ENCODE results near the gene IRAG1. TPM values are rescaled to one million over a fixed set of nuclear protein-coding genes. Genes with fewer than 3 reads are reported as not detected.
"Not testable (repeated sequence)": the region's sequence is repeated elsewhere in the genome, so short reads cannot be mapped to it uniquely, and the experiment has no call there.

IRAG1 gene
- total RNA-seq, 2 experiments from 2014 or later: not detected

GRCh38 chr11:10696468-10697322 is 3.1 kb upstream of the IRAG1 start:
- peaks cover 2% of the 10 kb centered on the region for H3K27me3 Mint-ChIP-seq
- H3K36me3 Mint-ChIP-seq (ENCODE audit: low read depth): no peaks in the 10 kb centered on the region
- H3K4me1 Mint-ChIP-seq: no peaks in the 10 kb centered on the region
- no peak overlapping the region for H3K4me3 Mint-ChIP-seq
- CTCF ChIA-PET: interaction anchor here (0.9 to 1.3 kb wide), 2 partner anchors 9 to 18 kb away, joined by 3 to 4 read pairs; no protein-coding TSS in a partner anchor
- H3K9me3 Mint-ChIP-seq: peaks cover 2% of the 10 kb centered on the region
- POLR2A ChIA-PET: no interaction called here
- no peak for DNase-seq
- no peak overlapping the region for H3K27ac Mint-ChIP-seq

- POLR2A ChIA-PET: no interaction called here
- no peak overlapping the region for H3K4me3 Mint-ChIP-seq
- peaks cover 2% of the 10 kb centered on the region for H3K9me3 Mint-ChIP-seq
- no peaks in the 10 kb centered on the region for H3K4me1 Mint-ChIP-seq
- no peak overlapping the region for H3K27ac Mint-ChIP-seq
- CTCF ChIA-PET: no interaction called here
- H3K27me3 Mint-ChIP-seq: peaks cover 2% of the 10 kb centered on the region
- no peaks in the 10 kb centered on the region for H3K36me3 Mint-ChIP-seq (ENCODE audit: low read depth)
- no peak for DNase-seq
Observed at GRCh38 chr11:10695833-10696232, 2.3 kb upstream of the IRAG1 start.

DNA sequence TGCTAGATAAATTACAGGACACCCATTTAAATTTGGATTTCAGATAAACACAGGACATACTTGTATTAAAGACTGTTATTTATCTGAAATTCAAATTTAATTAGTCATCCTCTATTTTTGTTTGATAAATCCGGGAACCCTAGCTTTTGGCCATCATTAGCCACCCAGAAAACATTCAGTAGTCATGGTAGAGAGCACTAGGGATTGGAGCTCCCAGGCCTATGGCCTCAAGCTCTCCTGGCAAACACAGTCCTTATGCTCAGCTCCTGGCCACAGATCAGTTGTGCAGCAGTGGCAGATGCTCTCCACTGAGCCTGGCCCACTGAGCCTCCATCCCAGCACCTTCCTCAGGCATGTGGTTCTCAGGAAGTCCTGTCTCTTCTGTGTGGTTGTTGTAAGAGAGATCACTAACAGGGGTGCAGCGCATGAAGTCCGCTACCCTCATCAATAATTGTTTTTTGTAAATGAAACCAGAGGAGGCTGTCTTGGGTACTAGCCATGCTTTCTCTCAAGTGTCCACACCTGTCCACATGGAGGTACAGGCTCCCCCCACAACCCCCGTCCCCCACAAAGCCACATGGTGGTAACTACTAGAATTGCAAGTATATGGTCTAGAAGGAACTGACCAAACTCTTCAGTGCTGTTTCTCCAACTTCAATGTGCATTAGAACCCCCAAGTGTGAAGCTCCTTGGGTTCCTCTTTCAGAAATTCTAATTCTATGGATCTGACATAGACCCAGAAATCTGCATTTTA is 1.1 kb upstream of the IRAG1 start:
- ChIA-PET CTCF (interaction anchor here (0.6 to 0.7 kb wide), 2 partner anchors 12 to 30 kb away, joined by 3 read pairs; no protein-coding TSS in a partner anchor), POLR2A (no interaction called here)
- Mint-ChIP-seq H3K9me3 (peaks cover 2% of the 10 kb centered on the region), H3K4me3 (no peak overlapping the region), H3K27me3 (peaks cover 2% of the 10 kb centered on the region), H3K36me3 (ENCODE audit: low read depth) (no peaks in the 10 kb centered on the region), H3K27ac (no peak overlapping the region), H3K4me1 (no peaks in the 10 kb centered on the region)
- DNase-seq: no peak

GRCh38 chr11:10692531-10693115 is 932 bp downstream of the IRAG1 start:
- no peak for DNase-seq
- no peaks in the 10 kb centered on the region for H3K4me1 Mint-ChIP-seq
- H3K9me3 Mint-ChIP-seq: no peaks in the 10 kb centered on the region
- H3K4me3 Mint-ChIP-seq: no peak overlapping the region
- CTCF ChIA-PET: interaction anchor here (1.5 to 1.8 kb wide), 2 partner anchors 14 to 31 kb away, joined by 3 to 5 read pairs; no protein-coding TSS in a partner anchor
- POLR2A ChIA-PET: no interaction called here
- H3K27me3 Mint-ChIP-seq: no peaks in the 10 kb centered on the region
- no peaks in the 10 kb centered on the region for H3K36me3 Mint-ChIP-seq (ENCODE audit: low read depth)
- no peak overlapping the region for H3K27ac Mint-ChIP-seq

- no peak for DNase-seq
- H3K27ac Mint-ChIP-seq: no peak overlapping the region
- ChIA-PET POLR2A (no interaction called here), CTCF (interaction anchor here (0.6 kb wide), 1 partner anchor 56 kb away, joined by 3 read pairs; no protein-coding TSS in a partner anchor)
- H3K9me3 Mint-ChIP-seq: no peaks in the 10 kb centered on the region
- H3K4me3 Mint-ChIP-seq: no peak overlapping the region
- H3K36me3 Mint-ChIP-seq (ENCODE audit: low read depth): no peaks in the 10 kb centered on the region
- peaks cover 4% of the 10 kb centered on the region for H3K27me3 Mint-ChIP-seq
- no peaks in the 10 kb centered on the region for H3K4me1 Mint-ChIP-seq
Observed at GRCh38 chr11:10688401-10688800, 5.2 kb downstream of the IRAG1 start.

DNA sequence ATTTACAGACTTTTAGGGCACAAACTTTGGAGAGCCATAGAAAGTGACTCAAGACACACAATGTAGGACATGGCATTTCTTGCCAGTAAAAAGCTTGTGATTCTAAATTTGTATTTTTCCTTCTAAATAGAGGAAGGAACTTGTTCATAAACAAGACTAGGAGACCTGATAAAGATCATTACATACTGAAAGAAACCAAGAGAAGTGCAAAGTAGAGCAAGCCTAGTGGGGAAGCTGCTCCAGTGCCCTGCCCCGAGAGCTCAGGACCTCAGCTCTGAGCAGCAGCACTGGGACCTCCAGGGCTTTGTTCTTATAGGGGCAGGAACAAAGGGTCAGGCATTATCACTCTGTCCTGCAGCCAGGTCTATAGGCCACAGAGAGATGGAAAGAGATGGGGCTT is 7.2 kb downstream of the IRAG1 start:
- H3K27ac Mint-ChIP-seq: no peak overlapping the region
- ChIA-PET CTCF (no interaction called here), POLR2A (no interaction called here)
- H3K36me3 Mint-ChIP-seq (ENCODE audit: low read depth): no peaks in the 10 kb centered on the region
- H3K27me3 Mint-ChIP-seq: peaks cover 4% of the 10 kb centered on the region
- no peaks in the 10 kb centered on the region for H3K9me3 Mint-ChIP-seq
- no peak overlapping the region for H3K4me3 Mint-ChIP-seq
- no peaks in the 10 kb centered on the region for H3K4me1 Mint-ChIP-seq
- no peak for DNase-seq

- DNase-seq: no peak
- Mint-ChIP-seq H3K4me3 (no peak overlapping the region), H3K27me3 (peaks cover 10% of the 10 kb centered on the region), H3K9me3 (no peaks in the 10 kb centered on the region), H3K27ac (no peak overlapping the region), H3K4me1 (no peaks in the 10 kb centered on the region), H3K36me3 (ENCODE audit: low read depth) (no peaks in the 10 kb centered on the region)
- ChIA-PET POLR2A (no interaction called here), CTCF (interaction anchor here (1.2 kb wide), 1 partner anchor 11 kb away, joined by 3 read pairs; no protein-coding TSS in a partner anchor)
Observed at GRCh38 chr11:10683429-10683828, 10.1 kb downstream of the IRAG1 start.

DNA sequence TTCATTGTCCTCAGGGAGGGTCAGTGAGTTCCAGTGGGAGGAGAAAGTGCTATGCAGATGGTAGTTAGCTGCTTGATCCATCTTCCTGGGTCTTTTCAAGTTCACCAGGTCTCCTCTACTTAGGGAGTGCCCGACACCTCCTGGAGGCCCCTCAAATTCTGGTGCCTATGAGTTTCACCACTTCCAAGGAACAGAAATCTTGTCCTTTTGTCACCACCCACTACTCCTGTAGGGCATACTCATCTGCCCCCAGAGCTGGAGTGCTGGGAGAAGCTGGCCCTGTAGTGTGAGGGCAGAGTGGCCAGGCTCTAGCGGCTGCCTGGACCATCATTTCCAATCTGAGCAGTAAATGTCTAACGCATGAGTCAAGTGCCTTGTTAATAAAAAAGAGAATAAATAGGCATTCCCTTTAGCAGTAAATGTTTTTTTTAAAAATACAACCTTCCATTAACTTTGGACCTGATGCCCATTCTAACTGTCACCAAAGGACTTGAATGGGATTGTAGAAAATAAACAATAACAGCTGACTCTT is 12.5 kb downstream of the IRAG1 start:
- POLR2A ChIA-PET: no interaction called here
- CTCF ChIA-PET: interaction anchor here (1.3 kb wide), 1 partner anchor 58 kb away, joined by 4 read pairs; no protein-coding TSS in a partner anchor

GRCh38 chr11:10680279-10680678 is 13.3 kb downstream of the IRAG1 start:
- H3K36me3 Mint-ChIP-seq (ENCODE audit: low read depth); H3K4me3 Mint-ChIP-seq; CTCF ChIA-PET; POLR2A ChIA-PET; H3K27ac Mint-ChIP-seq; DNase-seq; H3K4me1 Mint-ChIP-seq; H3K9me3 Mint-ChIP-seq: not testable (repeated sequence)
- H3K27me3 Mint-ChIP-seq: peaks cover 24% of the 10 kb centered on the region

More for the DNA sequence above, 12.5 kb downstream of the IRAG1 start:
- Mint-ChIP-seq H3K9me3 (no peaks in the 10 kb centered on the region), H3K27me3 (peaks cover 19% of the 10 kb centered on the region), H3K4me3 (no peak overlapping the region), H3K27ac (no peak overlapping the region), H3K36me3 (ENCODE audit: low read depth) (no peaks in the 10 kb centered on the region), H3K4me1 (no peaks in the 10 kb centered on the region)
- DNase-seq: no peak

DNA sequence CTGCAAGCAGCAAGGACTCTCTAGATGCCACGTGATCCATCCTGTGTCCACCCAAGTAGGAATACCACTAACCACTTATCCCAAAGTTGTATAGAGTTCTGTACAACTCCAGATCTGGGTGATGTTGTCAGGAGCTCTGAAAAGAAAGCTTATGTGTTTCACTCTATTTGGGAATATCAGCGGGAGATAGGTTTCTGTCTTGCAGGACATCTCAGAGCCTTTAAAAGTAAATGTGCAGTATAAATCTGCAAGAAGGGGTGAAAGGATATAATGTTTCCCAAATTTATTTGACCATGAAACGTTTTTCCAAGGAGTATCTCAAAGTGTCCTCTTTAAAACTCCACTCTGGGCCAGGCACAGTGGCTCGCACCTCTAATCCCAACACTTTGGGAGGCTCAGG is 13.9 kb downstream of the IRAG1 start:
- H3K4me1 Mint-ChIP-seq: no peaks in the 10 kb centered on the region

GRCh38 chr11:10678101-10678500 is 15.5 kb downstream of the IRAG1 start:
- H3K4me3 Mint-ChIP-seq: no peak overlapping the region
- no peaks in the 10 kb centered on the region for H3K4me1 Mint-ChIP-seq
- H3K36me3 Mint-ChIP-seq (ENCODE audit: low read depth): no peaks in the 10 kb centered on the region
- no peak for DNase-seq
- no peaks in the 10 kb centered on the region for H3K9me3 Mint-ChIP-seq
- CTCF ChIA-PET: interaction anchor here (1.3 to 1.8 kb wide), 2 partner anchors 14 to 19 kb away, joined by 4 to 5 read pairs; no protein-coding TSS in a partner anchor
- POLR2A ChIA-PET: no interaction called here
- peaks cover 38% of the 10 kb centered on the region for H3K27me3 Mint-ChIP-seq
- no peak overlapping the region for H3K27ac Mint-ChIP-seq

More for the DNA sequence above, 13.9 kb downstream of the IRAG1 start:
- Mint-ChIP-seq H3K9me3 (no peaks in the 10 kb centered on the region), H3K36me3 (ENCODE audit: low read depth) (no peaks in the 10 kb centered on the region), H3K27me3 (peaks cover 25% of the 10 kb centered on the region), H3K27ac (no peak overlapping the region), H3K4me3 (no peak overlapping the region)
- no peak for DNase-seq
- ChIA-PET POLR2A (no interaction called here), CTCF (interaction anchor here (1.8 kb wide), 1 partner anchor 12 kb away, joined by 5 read pairs; no protein-coding TSS in a partner anchor)

DNA sequence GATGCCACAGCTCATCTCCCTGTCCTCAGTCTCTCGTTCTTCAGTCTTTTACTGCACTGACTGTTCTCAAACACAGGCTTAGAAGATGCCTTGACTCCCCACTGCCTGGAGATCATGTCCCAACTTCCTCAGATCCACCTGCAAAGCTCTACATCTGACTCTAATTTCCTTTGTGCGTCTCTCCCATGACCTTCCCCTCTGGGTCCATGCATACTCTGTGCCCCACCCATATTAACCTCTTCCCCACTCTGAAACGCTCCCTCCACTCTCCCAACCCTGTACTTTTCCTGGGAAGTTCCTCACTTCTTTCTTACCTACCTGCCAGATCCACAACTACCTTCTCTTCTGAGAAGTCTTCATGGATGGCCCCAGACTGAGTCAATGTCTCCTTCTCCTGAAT is 16.6 kb downstream of the IRAG1 start:
- ChIA-PET CTCF (interaction anchor here (0.9 to 1.3 kb wide), 2 partner anchors 23 to 41 kb away, joined by 3 to 4 read pairs; no protein-coding TSS in a partner anchor), POLR2A (no interaction called here)
- Mint-ChIP-seq H3K4me3 (no peak overlapping the region), H3K4me1 (no peaks in the 10 kb centered on the region), H3K27me3 (peaks cover 46% of the 10 kb centered on the region), H3K36me3 (ENCODE audit: low read depth) (no peaks in the 10 kb centered on the region), H3K9me3 (no peaks in the 10 kb centered on the region), H3K27ac (no peak overlapping the region)
- DNase-seq: no peak

All from activated CD4-positive, alpha-beta T cell treated with anti-CD3 and anti-CD28 coated beads, Interleukin-2, amount 10 ng/mL, durations not matched to agents 7 days and 5 days (primary cell).